ENCODE measurements around the gene ELAPOR2. TPM values are rescaled to one million over a fixed set of nuclear protein-coding genes. Genes with fewer than 3 reads are reported as not detected.

The ELAPOR2 gene
- total and polyA plus RNA-seq, 4 donors, result 0.47 to 1.4 (median 0.82) TPM

DNA sequence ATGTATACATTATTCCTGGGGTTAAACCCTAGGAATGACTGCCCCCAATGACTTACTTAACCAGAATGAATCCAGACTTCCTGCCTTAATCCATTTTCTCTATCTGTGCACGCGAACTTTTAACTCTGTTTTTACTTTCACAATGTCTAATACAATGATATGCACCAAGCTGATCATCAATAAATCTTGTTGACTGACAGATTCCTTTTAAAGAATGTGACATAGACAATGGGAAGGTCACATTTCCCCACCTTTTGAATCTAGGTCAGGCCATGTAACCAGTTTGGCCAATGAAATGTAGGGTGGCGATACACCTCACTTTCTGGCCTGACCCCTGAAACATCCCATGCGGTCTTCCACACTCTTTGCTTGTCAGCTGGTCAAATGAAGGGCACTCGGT is 23.2 kb upstream of the ELAPOR2 start:
- no peak overlapping the region for H3K27ac ChIP-seq (ENCODE audit: low read depth in 1 of 2, low read length in 2 of 2)
- peaks cover 0 to 3% (median 0%) of the 10 kb centered on the region in 4 donors for H3K9me3 ChIP-seq (ENCODE audit: control insufficient read depth in 4 of 4, low read length in 3 of 4)
- H3K4me3 ChIP-seq (ENCODE audit: low read depth in 1 of 3, low read length in 3 of 3), result no peak overlapping the region
- no peaks in the 10 kb centered on the region for H3K4me1 ChIP-seq (ENCODE audit: control insufficient read depth in 4 of 4, insufficient read depth in 4 of 4, low read length in 3 of 4)
- H3K36me3 ChIP-seq (ENCODE audit: control insufficient read depth in 4 of 4, insufficient read depth in 3 of 4, low read depth in 1 of 4, low read length in 3 of 4), result no peaks in the 10 kb centered on the region
- 95% methylated on average over 5 of the region's 5 CpGs for whole genome bisulfite sequencing
- peaks cover 0 to 3% (median 0%) of the 10 kb centered on the region in 4 donors for H3K27me3 ChIP-seq (ENCODE audit: control insufficient read depth in 4 of 4, insufficient read depth in 4 of 4, low read length in 3 of 4)
- DNase-seq (ENCODE audit: low spot score), result no peak
- H3K9ac ChIP-seq (ENCODE audit: low read depth in 1 of 2, low read length in 2 of 2), result no peak overlapping the region
- TF ChIP-seq, protein P1, sequence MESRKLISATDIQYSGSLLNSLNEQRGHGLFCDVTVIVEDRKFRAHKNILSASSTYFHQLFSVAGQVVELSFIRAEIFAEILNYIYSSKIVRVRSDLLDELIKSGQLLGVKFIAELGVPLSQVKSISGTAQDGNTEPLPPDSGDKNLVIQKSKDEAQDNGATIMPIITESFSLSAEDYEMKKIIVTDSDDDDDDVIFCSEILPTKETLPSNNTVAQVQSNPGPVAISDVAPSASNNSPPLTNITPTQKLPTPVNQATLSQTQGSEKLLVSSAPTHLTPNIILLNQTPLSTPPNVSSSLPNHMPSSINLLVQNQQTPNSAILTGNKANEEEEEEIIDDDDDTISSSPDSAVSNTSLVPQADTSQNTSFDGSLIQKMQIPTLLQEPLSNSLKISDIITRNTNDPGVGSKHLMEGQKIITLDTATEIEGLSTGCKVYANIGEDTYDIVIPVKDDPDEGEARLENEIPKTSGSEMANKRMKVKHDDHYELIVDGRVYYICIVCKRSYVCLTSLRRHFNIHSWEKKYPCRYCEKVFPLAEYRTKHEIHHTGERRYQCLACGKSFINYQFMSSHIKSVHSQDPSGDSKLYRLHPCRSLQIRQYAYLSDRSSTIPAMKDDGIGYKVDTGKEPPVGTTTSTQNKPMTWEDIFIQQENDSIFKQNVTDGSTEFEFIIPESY (IDR thresholded peaks at IDR 0.05), result no peak
- TF ChIP-seq FOXA1 (IDR thresholded peaks at IDR 0.05) (no peak), RAD21 (IDR thresholded peaks at IDR 0.05) (no peak), SP1 (IDR thresholded peaks at IDR 0.05) (no peak), EGR1 (IDR thresholded peaks at IDR 0.05; ENCODE audit: low read depth in 2 of 2) (no peak), TAF1 (conservative IDR thresholded peaks at IDR 0.05) (no peak), YY1 (IDR thresholded peaks at IDR 0.05) (no peak), GABPA (IDR thresholded peaks at IDR 0.05 in 1 of 2, conservative IDR thresholded peaks at IDR 0.05 in 1 of 2) (no peak)
- TF ChIP-seq, protein P2, sequence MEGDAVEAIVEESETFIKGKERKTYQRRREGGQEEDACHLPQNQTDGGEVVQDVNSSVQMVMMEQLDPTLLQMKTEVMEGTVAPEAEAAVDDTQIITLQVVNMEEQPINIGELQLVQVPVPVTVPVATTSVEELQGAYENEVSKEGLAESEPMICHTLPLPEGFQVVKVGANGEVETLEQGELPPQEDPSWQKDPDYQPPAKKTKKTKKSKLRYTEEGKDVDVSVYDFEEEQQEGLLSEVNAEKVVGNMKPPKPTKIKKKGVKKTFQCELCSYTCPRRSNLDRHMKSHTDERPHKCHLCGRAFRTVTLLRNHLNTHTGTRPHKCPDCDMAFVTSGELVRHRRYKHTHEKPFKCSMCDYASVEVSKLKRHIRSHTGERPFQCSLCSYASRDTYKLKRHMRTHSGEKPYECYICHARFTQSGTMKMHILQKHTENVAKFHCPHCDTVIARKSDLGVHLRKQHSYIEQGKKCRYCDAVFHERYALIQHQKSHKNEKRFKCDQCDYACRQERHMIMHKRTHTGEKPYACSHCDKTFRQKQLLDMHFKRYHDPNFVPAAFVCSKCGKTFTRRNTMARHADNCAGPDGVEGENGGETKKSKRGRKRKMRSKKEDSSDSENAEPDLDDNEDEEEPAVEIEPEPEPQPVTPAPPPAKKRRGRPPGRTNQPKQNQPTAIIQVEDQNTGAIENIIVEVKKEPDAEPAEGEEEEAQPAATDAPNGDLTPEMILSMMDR (IDR thresholded peaks at IDR 0.05; ENCODE audit: low read depth, low read length, missing input control), result no peak
- TF ChIP-seq, protein P3, sequence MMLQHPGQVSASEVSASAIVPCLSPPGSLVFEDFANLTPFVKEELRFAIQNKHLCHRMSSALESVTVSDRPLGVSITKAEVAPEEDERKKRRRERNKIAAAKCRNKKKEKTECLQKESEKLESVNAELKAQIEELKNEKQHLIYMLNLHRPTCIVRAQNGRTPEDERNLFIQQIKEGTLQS (IDR thresholded peaks at IDR 0.05), result no peak

DNA sequence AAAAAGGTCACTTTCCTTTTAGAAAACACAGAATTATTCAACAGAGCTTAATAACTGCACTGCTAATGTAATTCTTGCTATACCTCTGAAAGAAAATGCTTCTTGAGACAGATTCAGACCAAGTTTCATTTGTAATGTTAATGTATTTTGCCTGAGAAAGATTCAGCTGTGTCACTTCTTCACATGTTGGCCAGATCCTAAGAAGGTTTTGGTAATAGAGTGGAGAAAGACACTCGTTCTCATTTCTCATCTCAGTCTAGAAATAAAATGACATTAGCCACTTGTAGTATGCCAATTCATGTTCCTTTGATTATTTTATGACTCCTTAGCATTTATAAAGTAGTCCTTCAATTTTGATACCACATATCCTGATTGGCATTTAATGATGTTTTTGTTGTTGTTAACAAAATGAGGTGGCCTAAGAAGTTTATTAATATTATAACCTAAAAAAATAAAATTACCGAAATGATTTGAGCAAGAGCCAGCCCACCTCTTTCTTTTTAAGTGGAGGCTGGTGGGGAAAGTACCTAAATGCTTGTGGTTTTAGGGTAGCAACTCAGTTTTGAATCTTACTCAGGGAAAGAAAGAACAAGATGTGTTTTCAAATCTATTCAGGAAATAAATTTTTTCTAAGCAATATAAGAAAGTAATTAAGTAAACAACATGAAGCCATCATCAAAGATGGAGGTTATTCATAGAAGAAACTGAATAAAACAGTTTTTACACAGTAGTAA is 16.4 kb upstream of the ELAPOR2 start:
- Histone ChIP-seq H3K27me3 (ENCODE audit: control insufficient read depth in 4 of 4, insufficient read depth in 4 of 4, low read length in 3 of 4) (peaks cover 0 to 3% (median 0%) of the 10 kb centered on the region in 4 donors), H3K9ac (ENCODE audit: low read depth in 1 of 2, low read length in 2 of 2) (no peak overlapping the region), H3K9me3 (ENCODE audit: control insufficient read depth in 4 of 4, low read length in 3 of 4) (no peaks in the 10 kb centered on the region), H3K4me3 (ENCODE audit: low read depth in 1 of 3, low read length in 3 of 3) (no peak overlapping the region), H3K4me1 (ENCODE audit: control insufficient read depth in 4 of 4, insufficient read depth in 4 of 4, low read length in 3 of 4) (no peaks in the 10 kb centered on the region), H3K36me3 (ENCODE audit: control insufficient read depth in 4 of 4, insufficient read depth in 3 of 4, low read depth in 1 of 4, low read length in 3 of 4) (no peaks in the 10 kb centered on the region), H3K27ac (ENCODE audit: low read depth in 1 of 2, low read length in 2 of 2) (no peak overlapping the region)
- no peak for DNase-seq (ENCODE audit: low spot score)
- WGBS, result 58% methylated on average over 2 of the region's 2 CpGs
- TF ChIP-seq, protein P2 (IDR thresholded peaks at IDR 0.05; ENCODE audit: low read depth, low read length, missing input control), result no peak
- TF ChIP-seq FOXA1 (IDR thresholded peaks at IDR 0.05) (no peak), TAF1 (conservative IDR thresholded peaks at IDR 0.05) (no peak), HNF4G (IDR thresholded peaks at IDR 0.05) (no peak), JUND (IDR thresholded peaks at IDR 0.05) (no peak), GABPA (IDR thresholded peaks at IDR 0.05 in 1 of 2, conservative IDR thresholded peaks at IDR 0.05 in 1 of 2) (no peak), FOXA2 (IDR thresholded peaks at IDR 0.05) (no peak), RXRA (IDR thresholded peaks at IDR 0.05) (no peak), NR2F2 (IDR thresholded peaks at IDR 0.05) (no peak), EGR1 (IDR thresholded peaks at IDR 0.05; ENCODE audit: low read depth in 2 of 2) (no peak), RAD21 (IDR thresholded peaks at IDR 0.05) (no peak), YY1 (IDR thresholded peaks at IDR 0.05) (no peak), SP1 (IDR thresholded peaks at IDR 0.05) (no peak), HNF4A (conservative IDR thresholded peaks at IDR 0.05) (no peak)
- TF ChIP-seq, protein P1 (IDR thresholded peaks at IDR 0.05), result no peak
- TF ChIP-seq, protein P4, sequence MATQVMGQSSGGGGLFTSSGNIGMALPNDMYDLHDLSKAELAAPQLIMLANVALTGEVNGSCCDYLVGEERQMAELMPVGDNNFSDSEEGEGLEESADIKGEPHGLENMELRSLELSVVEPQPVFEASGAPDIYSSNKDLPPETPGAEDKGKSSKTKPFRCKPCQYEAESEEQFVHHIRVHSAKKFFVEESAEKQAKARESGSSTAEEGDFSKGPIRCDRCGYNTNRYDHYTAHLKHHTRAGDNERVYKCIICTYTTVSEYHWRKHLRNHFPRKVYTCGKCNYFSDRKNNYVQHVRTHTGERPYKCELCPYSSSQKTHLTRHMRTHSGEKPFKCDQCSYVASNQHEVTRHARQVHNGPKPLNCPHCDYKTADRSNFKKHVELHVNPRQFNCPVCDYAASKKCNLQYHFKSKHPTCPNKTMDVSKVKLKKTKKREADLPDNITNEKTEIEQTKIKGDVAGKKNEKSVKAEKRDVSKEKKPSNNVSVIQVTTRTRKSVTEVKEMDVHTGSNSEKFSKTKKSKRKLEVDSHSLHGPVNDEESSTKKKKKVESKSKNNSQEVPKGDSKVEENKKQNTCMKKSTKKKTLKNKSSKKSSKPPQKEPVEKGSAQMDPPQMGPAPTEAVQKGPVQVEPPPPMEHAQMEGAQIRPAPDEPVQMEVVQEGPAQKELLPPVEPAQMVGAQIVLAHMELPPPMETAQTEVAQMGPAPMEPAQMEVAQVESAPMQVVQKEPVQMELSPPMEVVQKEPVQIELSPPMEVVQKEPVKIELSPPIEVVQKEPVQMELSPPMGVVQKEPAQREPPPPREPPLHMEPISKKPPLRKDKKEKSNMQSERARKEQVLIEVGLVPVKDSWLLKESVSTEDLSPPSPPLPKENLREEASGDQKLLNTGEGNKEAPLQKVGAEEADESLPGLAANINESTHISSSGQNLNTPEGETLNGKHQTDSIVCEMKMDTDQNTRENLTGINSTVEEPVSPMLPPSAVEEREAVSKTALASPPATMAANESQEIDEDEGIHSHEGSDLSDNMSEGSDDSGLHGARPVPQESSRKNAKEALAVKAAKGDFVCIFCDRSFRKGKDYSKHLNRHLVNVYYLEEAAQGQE (IDR thresholded peaks at IDR 0.05), result no peak
- TF ChIP-seq, protein P3 (IDR thresholded peaks at IDR 0.05), result no peak
